Inflammatory macrophage (primary cell): ENCODE results near the gene SPINT3.

Source experiments
- DNase-seq, 2 donors: peaks; one replicate each; pipeline ENCODE4 v3.0.0-alpha.2; 2020 to 2022
- total RNA-seq, 18 experiments: gene quantifications; one replicate each; lab custom pipeline; 2026; ENCODE audit warnings: mixed read lengths in 6 of 18, inconsistent platforms in 2 of 18; lab: John Stamatoyannopoulos, UW

SPINT3 gene
- 0 reads per million in 18 experiments for total RNA-seq

GRCh38 chr20:45515147-45515913 lies at the start of gene SPINT3:
SPINT3 (minus strand) TSS chr20:45515622; CDS start chr20:45515608, 14 bp downstream.
- DNase-seq = no peak

- no peak for DNase-seq
Measured at GRCh38 chr20:45564760-45565276, 49.4 kb upstream of the SPINT3 start.

GRCh38 chr20:45555198-45555597 lies 39.8 kb upstream of the SPINT3 start:
- DNase-seq = no peak

GRCh38 chr20:45552456-45552855 lies 37.0 kb upstream of the SPINT3 start:
- no peak for DNase-seq

- no peak for DNase-seq
Measured at GRCh38 chr20:45550765-45551164, 35.3 kb upstream of the SPINT3 start.

GRCh38 chr20:45548410-45548809 lies 33.0 kb upstream of the SPINT3 start:
- DNase-seq = no peak

- DNase-seq = no peak
Measured at GRCh38 chr20:45547206-45547770, 31.9 kb upstream of the SPINT3 start, which contains the start of gene EPPIN. EPPIN (minus strand) TSS chr20:45547401; CDS start chr20:45547357, 44 bp downstream.

- DNase-seq = peak; percentile 8 to 22
Measured at GRCh38 chr20:45545754-45546453, 30.5 kb upstream of the SPINT3 start.

GRCh38 chr20:45545351-45545750 lies 29.9 kb upstream of the SPINT3 start:
- no peak for DNase-seq

GRCh38 chr20:45539382-45539781 lies 24.0 kb upstream of the SPINT3 start, which contains the start of gene WFDC6:
WFDC6 (minus strand) TSS chr20:45539482; CDS start chr20:45539407, 75 bp downstream.
- no peak for DNase-seq

- DNase-seq = no peak
Measured at GRCh38 chr20:45538209-45538799, 22.9 kb upstream of the SPINT3 start.

- no peak for DNase-seq
Measured at GRCh38 chr20:45527294-45527693, 11.9 kb upstream of the SPINT3 start.

GRCh38 chr20:45523821-45524220 lies 8.4 kb upstream of the SPINT3 start:
- DNase-seq = peak in 1 of 2 donors; percentile 24

- no peak for DNase-seq
Measured at GRCh38 chr20:45518282-45518681, 2.9 kb upstream of the SPINT3 start.

- DNase-seq = no peak
Measured at GRCh38 chr20:45510242-45510862, 5.1 kb downstream of the SPINT3 start.

GRCh38 chr20:45509091-45509490 lies 6.3 kb downstream of the SPINT3 start:
- no peak for DNase-seq

- DNase-seq = no peak
Measured at GRCh38 chr20:45508068-45508886, 7.1 kb downstream of the SPINT3 start.

- DNase-seq = peak in 1 of 2 donors; percentile 3
Measured at GRCh38 chr20:45507011-45507820, 8.2 kb downstream of the SPINT3 start.

GRCh38 chr20:45506398-45506797 lies 9.0 kb downstream of the SPINT3 start:
- no peak for DNase-seq

GRCh38 chr20:45503403-45503802 lies 12.0 kb downstream of the SPINT3 start:
- peak; percentile 12 to 15 for DNase-seq
